ENCODE data around the gene IL5.

- no peak for TF ChIP-seq CTCF (IDR thresholded peaks at IDR 0.05)
- no peak for TF ChIP-seq POLR2A (IDR thresholded peaks at IDR 0.05)
Observed at GRCh38 chr5:132495667-132496190, 47.6 kb downstream of the IL5 start.
